Activated T-cell treated with anti-CD3 and anti-CD28 coated beads, Interleukin-2, amount 50 U/mL, for 4 hours (primary cell): ENCODE measurements around the gene TANGO2. TPM values are rescaled to one million over a fixed set of nuclear protein-coding genes. Genes with fewer than 3 reads are reported as not detected.

Experiments used
- ATAC-seq, 2 donors: fragments of 200-7000 bp; cut with Tn5 transposase; one replicate each; pipeline ENCODE4 v1.10.0; 2021
- DNase-seq: peaks from one replicate; pipeline ENCODE4 v3.0.0-alpha.2; 2020
- H3K27me3 Mint-ChIP-seq: one replicate; pipeline ENCODE4 v1.8.0; 2021; ENCODE audit warnings: low read depth, mixed read lengths
- H3K36me3 Mint-ChIP-seq: one replicate; pipeline ENCODE4 v1.8.0; 2022; ENCODE audit warnings: mixed read lengths; ENCODE audit not compliant: insufficient read depth
- H3K4me1 Mint-ChIP-seq: one replicate; pipeline ENCODE4 v1.8.0; 2021; ENCODE audit warnings: low read depth, mixed read lengths
- H3K4me3 Mint-ChIP-seq: one replicate; pipeline ENCODE4 v1.8.0; 2021; ENCODE audit warnings: mild to moderate bottlenecking, moderate library complexity, mixed read lengths
- H3K9me3 Mint-ChIP-seq: one replicate; pipeline ENCODE4 v1.8.0; 2021; ENCODE audit warnings: mixed read lengths
- total RNA-seq, 3 donors: library from RNA; stranded (reverse); gene quantifications; one replicate each; pipeline ENCODE4 v1.2.1, GENCODE V29; 2021

Gene TANGO2
- total RNA-seq, 3 donors from 2014 or later: 23.1 to 26.8 (median 25.3) TPM

DNA sequence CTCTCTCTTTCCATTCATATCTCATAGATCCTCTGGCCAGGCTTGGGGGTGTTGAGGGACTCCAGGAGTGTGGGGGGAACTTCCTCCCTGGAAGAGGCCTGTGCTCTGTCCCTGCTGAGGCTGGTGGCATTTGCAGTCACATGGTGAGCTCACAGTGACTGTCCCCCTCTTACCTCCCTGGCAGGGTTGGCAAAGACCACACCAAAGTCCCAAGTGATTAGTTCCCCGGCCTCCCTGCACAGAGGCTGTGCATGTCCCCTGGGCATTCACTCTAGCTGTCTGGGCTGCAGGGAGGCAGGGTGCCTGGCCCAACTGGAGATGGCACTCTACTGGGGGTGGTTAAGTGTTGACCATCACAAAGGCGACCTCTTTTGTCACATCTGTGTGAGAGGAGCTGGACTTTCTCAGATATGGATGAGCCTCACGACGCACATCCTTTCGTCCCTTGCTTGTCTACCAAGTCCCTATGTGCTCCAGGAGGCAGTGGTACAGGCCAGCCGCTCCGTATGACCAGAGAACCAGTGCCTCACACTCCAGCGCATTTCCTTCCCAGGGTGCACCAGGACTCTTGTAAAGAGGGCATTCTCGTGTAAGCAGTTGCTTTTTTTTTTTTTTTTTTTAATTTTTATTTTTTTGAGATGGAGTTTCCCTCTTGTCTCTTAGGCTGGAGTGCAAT, 8.8 kb downstream of the TANGO2 start:
- DNase-seq: no peak
- no peak for ATAC-seq
- Mint-ChIP-seq H3K9me3 (no peaks in the 10 kb centered on the region), H3K36me3 (peaks cover 5% of the 10 kb centered on the region), H3K4me3 (no peak overlapping the region), H3K4me1 (peaks cover 25% of the 10 kb centered on the region), H3K27me3 (no peaks in the 10 kb centered on the region)

DNA sequence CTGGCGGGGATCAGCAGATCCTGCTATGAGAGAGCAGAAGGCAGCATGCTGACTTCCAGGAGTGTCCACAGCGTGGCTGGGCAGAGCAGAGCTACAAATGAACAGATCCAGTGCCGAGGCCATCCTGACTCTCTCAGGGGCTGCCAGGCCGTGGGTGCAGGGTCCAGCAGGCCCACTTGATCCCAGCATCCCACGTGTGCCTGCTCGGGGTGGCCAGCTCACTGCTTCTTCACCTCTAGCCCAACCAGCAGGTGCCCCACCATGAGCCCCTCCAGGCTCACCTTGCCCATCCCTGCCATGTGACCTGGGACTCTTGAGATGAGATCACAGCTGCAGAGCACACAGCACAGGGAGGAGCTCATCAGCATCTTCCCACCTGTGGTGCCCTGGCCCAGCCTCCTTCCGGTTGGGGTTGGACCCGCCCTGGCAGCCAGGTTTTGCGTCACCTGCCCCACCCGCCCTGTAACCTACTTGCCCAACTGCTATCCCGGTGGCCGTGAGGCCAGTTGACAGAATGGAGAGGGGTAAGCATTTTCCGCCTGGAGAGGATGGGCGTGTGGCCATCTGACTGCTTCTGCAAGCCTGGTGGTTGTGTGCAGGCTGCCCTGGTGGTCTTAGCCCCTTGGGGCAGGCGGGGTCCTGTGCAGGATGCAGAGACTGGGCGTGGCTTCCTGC, 11.0 kb downstream of the TANGO2 start:
- Mint-ChIP-seq H3K4me3 (no peak overlapping the region), H3K4me1 (peaks cover 19% of the 10 kb centered on the region), H3K36me3 (peaks cover 7% of the 10 kb centered on the region), H3K9me3 (no peaks in the 10 kb centered on the region), H3K27me3 (no peaks in the 10 kb centered on the region)
- peak; percentile 40 to 58 for ATAC-seq
- DNase-seq: no peak

DNA sequence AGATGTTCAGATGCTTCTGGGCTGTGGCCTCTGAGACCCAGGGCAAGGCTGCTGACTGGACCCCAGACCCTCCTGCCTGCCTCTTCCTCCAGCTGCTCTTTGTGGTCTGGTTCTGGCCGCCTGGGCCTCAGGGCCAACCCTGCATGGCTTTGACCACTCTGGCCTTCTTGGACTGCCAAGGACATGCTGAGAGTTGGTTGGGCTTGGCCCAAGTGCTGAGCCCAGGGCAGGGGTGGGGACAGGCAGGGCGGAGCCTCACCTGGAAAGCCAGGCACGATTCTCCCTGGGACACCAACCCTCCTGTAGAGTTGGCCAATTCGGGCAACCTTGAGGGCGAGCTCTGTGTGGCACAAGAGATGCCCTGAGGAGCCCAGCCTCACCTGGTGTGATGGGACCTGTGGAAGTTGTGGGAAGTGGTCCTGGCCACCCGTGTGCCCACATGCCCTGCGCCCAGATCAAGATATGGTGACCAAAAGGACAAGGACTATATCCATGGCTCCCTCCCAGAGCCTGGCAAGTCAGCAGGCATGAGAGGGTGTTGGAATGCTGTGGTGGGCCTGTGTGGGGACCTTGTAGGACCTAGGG, 11.6 kb downstream of the TANGO2 start:
- ATAC-seq (no peak), DNase-seq (no peak)
- no peaks in the 10 kb centered on the region for H3K27me3 Mint-ChIP-seq
- H3K4me3 Mint-ChIP-seq: no peak overlapping the region
- H3K36me3 Mint-ChIP-seq: peaks cover 12% of the 10 kb centered on the region
- no peaks in the 10 kb centered on the region for H3K9me3 Mint-ChIP-seq
- H3K4me1 Mint-ChIP-seq: peaks cover 15% of the 10 kb centered on the region

DNA sequence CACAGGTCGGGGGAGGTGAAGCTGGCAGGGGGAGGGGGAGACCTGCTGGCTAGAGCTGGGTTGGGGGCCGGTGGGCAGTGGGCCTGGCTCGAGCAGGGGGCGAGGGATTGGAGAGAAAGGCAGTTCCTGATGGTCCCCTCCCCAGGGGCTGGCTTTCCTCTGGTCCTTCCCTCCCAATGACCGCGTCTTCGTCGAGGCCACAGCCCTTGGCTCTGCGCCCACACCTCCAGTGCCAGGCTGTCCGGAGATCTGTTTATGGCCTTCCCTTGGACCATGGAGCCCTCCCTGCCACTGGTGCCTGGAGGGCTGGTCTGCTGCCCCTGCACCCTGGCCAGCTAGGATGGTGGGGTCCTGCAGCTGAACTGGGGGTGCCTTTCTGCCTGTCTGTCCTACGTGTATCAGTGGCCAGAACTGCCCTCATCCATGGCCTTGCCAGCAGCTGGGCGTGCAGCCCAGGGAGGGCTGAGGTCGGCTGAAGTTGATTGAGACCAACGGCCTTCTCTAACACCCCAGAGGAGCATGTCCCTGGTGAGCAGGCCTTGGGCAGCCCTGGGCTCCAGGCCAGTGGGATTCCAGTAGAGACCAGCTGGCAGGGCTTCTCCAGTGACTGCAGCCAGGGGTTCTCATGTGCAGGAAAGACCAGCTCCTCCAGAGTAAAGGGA, 12.3 kb downstream of the TANGO2 start:
- peaks cover 17% of the 10 kb centered on the region for H3K36me3 Mint-ChIP-seq
- no peak overlapping the region for H3K4me3 Mint-ChIP-seq
- peaks cover 15% of the 10 kb centered on the region for H3K4me1 Mint-ChIP-seq
- ATAC-seq (no peak), DNase-seq (no peak)
- H3K9me3 Mint-ChIP-seq: no peaks in the 10 kb centered on the region
- no peaks in the 10 kb centered on the region for H3K27me3 Mint-ChIP-seq

DNA sequence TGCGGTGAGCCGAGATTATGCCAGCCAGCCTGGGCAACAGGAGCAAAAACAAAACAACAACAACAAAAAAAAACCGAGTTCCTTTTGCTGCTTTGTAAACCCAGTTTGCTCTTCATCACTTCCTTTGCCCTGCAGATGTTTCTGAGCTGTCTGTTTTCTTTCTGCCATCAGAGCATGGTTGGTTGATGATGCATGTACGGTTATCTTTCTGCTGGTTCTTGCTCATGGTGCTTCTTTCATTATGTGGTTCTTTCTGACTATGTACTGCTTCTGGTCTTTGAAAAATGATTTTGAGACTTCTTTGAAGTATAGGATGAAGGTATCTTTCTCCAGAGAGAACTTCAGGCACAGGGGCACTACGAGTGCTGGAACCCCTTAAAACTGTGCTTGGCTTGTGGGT, 13.2 kb downstream of the TANGO2 start:
- Mint-ChIP-seq H3K9me3 (no peaks in the 10 kb centered on the region), H3K4me1 (peaks cover 15% of the 10 kb centered on the region), H3K4me3 (no peak overlapping the region), H3K27me3 (no peaks in the 10 kb centered on the region), H3K36me3 (peaks cover 17% of the 10 kb centered on the region)
- ATAC-seq (no peak), DNase-seq (no peak)

DNA sequence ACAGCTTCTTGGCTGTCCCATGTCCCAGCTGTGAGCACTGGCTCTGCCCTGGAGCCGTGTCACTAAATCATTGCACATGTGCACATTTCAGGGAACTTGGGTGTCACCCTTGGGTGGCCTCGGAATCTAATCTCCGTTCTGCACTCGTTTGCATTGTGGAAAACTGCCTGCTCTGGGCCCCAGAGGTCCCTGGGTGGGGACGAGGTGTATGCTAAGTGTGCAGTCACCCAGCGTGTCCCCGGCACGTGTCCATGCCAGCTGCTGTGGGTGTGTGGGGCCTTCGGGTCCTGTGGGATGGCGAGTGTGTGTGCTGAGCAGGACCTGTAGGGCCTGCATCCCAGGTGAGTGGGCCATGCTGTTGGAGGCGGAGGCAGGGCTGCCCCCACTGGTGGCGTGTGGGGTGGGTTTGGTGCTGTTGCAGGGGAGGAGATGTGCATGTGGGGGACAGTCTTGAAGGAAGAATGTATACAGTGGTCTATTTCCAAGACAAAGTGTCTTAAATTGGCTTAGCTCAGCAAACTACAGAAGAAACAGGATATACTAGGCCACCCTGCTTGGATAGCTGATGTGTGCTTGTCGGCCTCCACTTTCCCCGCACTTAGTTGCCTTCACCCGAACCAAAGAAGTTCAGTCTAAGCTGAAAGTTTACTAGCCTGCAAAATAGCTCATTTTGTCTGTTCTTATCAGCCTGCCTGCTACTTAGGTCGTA, 14.6 kb downstream of the TANGO2 start:
- Mint-ChIP-seq H3K27me3 (no peaks in the 10 kb centered on the region), H3K4me3 (no peak overlapping the region), H3K4me1 (peaks cover 15% of the 10 kb centered on the region), H3K9me3 (no peaks in the 10 kb centered on the region), H3K36me3 (peaks cover 17% of the 10 kb centered on the region)
- no peak for DNase-seq
- ATAC-seq: no peak

DNA sequence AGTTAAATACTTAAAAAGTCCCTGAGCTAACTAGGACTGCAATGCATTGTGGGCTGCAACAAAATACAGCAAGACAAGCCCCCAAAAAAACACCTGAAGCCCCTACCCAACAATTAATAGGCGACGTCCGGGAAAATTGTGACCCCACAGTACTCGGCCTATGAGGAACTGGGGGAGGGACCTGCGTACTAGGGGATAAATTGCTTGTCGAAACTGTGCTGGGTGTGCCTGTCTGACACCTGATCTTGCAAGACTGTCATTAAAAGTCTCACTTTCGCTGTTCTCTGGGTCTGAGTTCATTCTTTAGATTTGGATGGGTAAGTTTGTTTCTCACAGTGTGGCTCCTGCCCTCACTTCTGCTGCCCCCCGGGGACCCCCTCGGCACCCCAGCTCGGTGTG, 15.2 kb downstream of the TANGO2 start:
- H3K36me3 Mint-ChIP-seq: peaks cover 17% of the 10 kb centered on the region
- peaks cover 15% of the 10 kb centered on the region for H3K4me1 Mint-ChIP-seq
- H3K27me3 Mint-ChIP-seq: no peaks in the 10 kb centered on the region
- no peaks in the 10 kb centered on the region for H3K9me3 Mint-ChIP-seq
- ATAC-seq (no peak), DNase-seq (no peak)
- no peak overlapping the region for H3K4me3 Mint-ChIP-seq

DNA sequence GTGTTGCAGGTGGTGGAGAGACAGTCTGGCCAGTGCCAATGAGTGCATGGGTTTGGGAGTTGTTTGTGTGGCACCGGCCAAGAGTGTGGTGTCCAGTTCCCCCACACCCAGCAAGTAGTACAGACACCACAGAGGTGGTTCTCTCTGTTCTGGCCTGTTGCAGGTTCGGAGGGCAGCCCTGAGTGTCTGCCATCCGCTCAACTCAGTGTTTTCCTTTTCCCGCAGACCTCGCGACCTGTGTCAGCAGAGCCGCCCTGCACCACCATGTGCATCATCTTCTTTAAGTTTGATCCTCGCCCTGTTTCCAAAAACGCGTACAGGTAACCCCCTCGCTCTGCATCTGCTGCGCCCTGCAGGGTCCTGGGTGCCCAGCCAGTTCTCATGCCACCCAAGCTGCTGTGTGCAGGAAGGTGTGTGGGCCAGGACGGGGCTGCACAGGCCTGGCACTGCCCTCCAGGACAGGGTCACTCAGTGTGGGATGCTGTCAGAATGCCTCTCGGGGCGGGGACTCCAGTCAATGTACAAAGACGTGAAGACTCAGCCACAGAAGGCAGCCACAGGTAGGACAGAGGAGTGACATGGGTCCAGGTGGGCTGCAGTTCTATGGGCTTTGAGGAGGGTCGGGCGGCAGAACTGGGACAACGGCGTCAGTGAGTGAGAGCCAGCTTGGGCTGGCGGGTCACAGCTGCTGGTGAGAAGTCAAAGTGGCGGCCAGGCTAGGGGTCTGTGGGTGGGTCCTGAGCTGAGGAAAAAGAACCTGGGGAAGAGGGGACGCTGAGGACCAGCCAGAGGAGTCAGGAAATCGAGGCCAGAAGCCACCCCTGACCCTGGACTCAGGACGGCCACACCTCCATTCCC, 15.9 kb downstream of the TANGO2 start:
- Mint-ChIP-seq H3K4me1 (peaks cover 10% of the 10 kb centered on the region), H3K27me3 (no peaks in the 10 kb centered on the region), H3K4me3 (no peak overlapping the region), H3K9me3 (no peaks in the 10 kb centered on the region), H3K36me3 (peaks cover 17% of the 10 kb centered on the region)
- DNase-seq: no peak
- no peak for ATAC-seq

DNA sequence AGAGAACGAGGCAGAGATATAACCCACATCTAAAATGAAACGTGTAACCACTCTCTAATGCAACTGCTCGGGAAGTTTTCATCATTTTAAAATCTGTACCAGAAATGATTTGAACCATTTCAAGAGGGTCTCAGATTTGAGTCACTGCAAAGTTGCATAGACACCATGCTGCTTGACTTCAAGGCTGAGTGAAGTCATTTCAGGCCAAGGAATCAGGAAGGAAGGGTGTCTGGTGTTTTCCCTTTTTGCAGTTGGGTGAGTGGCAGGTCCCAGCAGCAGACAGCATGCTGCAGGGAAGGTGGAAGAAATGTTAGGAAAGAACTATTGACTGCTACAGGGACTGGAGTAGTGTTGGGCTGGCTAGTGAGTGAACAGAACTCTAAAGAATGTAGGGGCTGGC, 16.5 kb downstream of the TANGO2 start:
- DNase-seq: no peak
- Mint-ChIP-seq H3K4me3 (no peak overlapping the region), H3K27me3 (no peaks in the 10 kb centered on the region), H3K4me1 (peaks cover 3% of the 10 kb centered on the region), H3K36me3 (peaks cover 17% of the 10 kb centered on the region), H3K9me3 (no peaks in the 10 kb centered on the region)
- no peak for ATAC-seq

DNA sequence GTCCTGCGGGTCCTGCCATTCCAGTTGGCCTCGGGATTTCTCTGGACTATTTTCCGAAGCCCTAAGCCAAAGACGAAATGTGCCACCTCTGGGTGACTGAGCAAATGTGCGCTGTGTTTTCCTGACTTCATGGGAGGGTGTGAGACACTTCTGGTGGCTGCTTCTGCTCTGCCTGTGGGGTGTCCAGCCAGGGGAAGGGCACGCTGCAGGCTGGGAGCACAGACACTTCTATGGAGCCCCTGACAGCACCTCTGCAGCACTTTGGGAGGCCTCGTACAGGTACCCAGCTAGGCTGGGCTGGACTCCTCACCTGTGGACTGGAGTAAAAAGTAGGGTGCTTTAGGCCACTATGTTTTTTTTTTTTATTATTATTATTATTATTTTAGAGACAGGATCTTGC, 17.7 kb downstream of the TANGO2 start:
- ATAC-seq: no peak

DNA sequence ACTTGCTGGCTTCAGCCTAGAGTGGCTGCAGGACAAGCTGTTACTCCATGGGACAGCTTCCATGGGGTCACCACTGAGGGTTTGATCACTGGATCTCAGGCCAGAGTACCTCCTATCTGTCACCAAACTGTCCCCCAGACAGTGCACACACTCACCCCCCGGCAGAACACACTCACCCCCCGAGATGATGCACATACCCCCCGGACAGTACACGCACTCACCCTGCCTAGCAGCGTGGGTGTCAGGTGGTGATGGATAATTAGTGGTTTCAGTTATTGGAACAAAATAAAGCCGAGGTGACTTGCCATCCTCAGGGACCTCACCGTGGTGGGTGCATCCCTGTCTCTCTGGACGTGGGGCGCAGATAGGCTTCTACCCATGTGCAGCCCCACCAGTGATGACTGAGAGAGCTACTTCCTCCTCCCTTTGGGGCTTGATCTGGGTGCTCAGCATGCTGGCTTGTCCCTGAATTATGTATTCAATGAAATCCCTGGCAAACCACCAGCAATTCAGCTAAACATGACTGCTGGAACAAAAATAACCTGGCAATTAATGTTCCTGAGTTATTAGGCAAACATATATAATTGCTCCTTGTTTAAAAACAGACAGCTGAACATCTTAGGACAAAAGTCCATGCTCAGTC, 18.9 kb downstream of the TANGO2 start:
- H3K4me3 Mint-ChIP-seq: no peak overlapping the region
- no peaks in the 10 kb centered on the region for H3K9me3 Mint-ChIP-seq
- ATAC-seq (no peak), DNase-seq (no peak)
- H3K4me1 Mint-ChIP-seq: peaks cover 1% of the 10 kb centered on the region
- no peaks in the 10 kb centered on the region for H3K27me3 Mint-ChIP-seq
- peaks cover 20% of the 10 kb centered on the region for H3K36me3 Mint-ChIP-seq

More for the DNA sequence above, 17.7 kb downstream of the TANGO2 start:
- Mint-ChIP-seq H3K36me3 (peaks cover 20% of the 10 kb centered on the region), H3K27me3 (no peaks in the 10 kb centered on the region), H3K4me1 (peaks cover 1% of the 10 kb centered on the region), H3K4me3 (no peak overlapping the region), H3K9me3 (no peaks in the 10 kb centered on the region)
- DNase-seq: no peak

DNA sequence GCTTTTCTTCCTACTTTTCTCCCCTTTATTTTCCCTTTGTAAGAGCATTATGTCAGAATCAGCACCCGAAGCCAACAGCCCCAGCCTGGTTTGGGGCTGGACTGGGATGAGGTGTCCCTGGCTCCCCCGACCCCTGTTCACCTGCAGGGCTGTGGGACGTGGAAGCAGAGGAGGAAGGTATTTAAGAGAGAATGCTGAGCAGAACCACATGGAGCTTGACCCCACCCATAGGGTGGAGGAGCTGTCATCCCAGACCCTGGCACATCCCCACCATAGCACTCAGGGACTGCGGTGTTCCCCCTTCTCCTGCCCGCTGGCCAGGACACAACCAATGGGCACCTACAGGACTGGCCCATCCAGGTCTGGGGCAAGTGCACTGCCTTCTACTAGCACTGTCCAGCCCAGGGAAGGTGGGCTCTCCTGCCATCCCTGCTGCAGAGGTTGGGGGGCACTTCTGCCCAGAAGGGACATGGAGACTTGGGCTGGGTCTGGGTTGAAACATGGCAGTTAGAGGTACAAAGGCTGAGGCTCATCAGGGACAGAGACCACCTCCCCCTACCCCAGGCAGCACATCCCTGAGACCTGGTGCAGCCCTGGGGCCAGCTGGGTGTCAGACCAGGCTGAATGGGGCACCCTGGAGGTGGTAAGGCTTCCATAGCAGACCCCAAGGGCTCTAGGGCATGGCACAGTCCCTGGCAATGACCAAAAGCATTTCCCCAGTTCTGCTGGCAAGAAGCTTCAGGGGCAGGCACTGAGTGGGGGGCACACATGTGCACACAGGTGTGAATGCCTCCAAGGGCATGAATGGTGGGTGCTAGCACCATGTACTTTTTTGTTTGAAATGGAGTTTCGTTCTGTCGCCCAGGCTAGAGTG, 19.7 kb downstream of the TANGO2 start:
- no peaks in the 10 kb centered on the region for H3K9me3 Mint-ChIP-seq
- DNase-seq (no peak), ATAC-seq (no peak)
- H3K4me3 Mint-ChIP-seq: no peak overlapping the region
- peaks cover 20% of the 10 kb centered on the region for H3K36me3 Mint-ChIP-seq
- H3K27me3 Mint-ChIP-seq: no peaks in the 10 kb centered on the region
- peaks cover 1% of the 10 kb centered on the region for H3K4me1 Mint-ChIP-seq
